ENCODE results near the gene FASN. TPM values are rescaled to one million over a fixed set of nuclear protein-coding genes. Genes with fewer than 3 reads are reported as not detected.

The FASN gene
- total and polyA plus RNA-seq, 2 of the 13 experiments (the other 11 are each of a cell fraction or from before 2014, with no cell fraction given): 51.7 to 101 TPM

GRCh38 chr17:82100502-82101298 lies 2.7 kb upstream of the FASN start (continued):
- no peak for TF ChIP-seq TFE3 (CRISPR knock-in tag; IDR thresholded peaks at IDR 0.05)
- no peak for TF ChIP-seq CBX5 (CRISPR knock-in tag; IDR thresholded peaks at IDR 0.05; ENCODE audit: borderline replicate concordance)
- no peak for TF ChIP-seq ZNF607 (CRISPR knock-in tag; IDR thresholded peaks at IDR 0.05; ENCODE audit: borderline replicate concordance)
- TF ChIP-seq ZNF275 (CRISPR knock-in tag; IDR thresholded peaks at IDR 0.05; ENCODE audit: borderline replicate concordance): no peak
- TF ChIP-seq ONECUT2 (CRISPR knock-in tag; IDR thresholded peaks at IDR 0.05): no peak
- no peak for TF ChIP-seq SP4 (CRISPR knock-in tag; IDR thresholded peaks at IDR 0.05)
- no peak for TF ChIP-seq CHD2 (IDR thresholded peaks at IDR 0.05; ENCODE audit: low read depth, low read length)
- TF ChIP-seq ZNF788 (CRISPR knock-in tag; IDR thresholded peaks at IDR 0.05; ENCODE audit: borderline replicate concordance): no peak
- no peak for TF ChIP-seq THRA (CRISPR knock-in tag; IDR thresholded peaks at IDR 0.05; ENCODE audit: borderline replicate concordance)
- no peak for TF ChIP-seq FOSL1 (CRISPR knock-in tag; IDR thresholded peaks at IDR 0.05; ENCODE audit: borderline replicate concordance)

Measured in HepG2 (cell line).